Stimulated activated CD8-positive, alpha-beta memory T cell treated with anti-CD3 and anti-CD28 coated beads, Interleukin-15, amount 100 ng/mL, for 4 hours (primary cell): ENCODE data around the gene BLZF1.
"Not testable (repeated sequence)": the region's sequence is repeated elsewhere in the genome, so short reads cannot be mapped to it uniquely, and the experiment has no call there.

Experiments
- DNase-seq, 2 donors: peaks; one replicate each; pipeline ENCODE4 v3.0.0-alpha.2; 2020; ENCODE audit warnings: low read depth in 2 of 2

Gene BLZF1

GRCh38 chr1:169361281-169361680 lies 6.7 kb upstream of the BLZF1 start:
- no peak for DNase-seq

- DNase-seq: no peak
Observed at GRCh38 chr1:169363046-169363730, 4.8 kb upstream of the BLZF1 start.

DNA sequence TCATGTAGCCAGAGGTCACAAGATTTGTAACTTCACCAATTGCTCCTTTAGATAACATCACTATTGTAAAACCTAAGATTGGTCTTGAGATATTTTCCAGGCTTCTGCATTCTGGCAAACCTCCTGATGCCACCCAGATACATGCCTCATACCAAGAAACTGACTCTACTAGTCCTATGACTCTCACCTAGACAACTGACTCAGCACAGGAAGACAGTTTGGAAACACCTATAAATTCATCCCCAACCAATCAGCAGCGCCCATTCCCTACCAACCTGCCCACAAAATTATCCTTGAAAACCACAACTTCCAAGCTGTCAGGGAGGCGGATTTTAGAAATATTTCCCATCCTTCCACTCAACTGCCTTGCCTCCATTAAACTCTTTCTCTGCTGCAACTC lies 3.0 kb upstream of the BLZF1 start:
- DNase-seq: no peak

DNA sequence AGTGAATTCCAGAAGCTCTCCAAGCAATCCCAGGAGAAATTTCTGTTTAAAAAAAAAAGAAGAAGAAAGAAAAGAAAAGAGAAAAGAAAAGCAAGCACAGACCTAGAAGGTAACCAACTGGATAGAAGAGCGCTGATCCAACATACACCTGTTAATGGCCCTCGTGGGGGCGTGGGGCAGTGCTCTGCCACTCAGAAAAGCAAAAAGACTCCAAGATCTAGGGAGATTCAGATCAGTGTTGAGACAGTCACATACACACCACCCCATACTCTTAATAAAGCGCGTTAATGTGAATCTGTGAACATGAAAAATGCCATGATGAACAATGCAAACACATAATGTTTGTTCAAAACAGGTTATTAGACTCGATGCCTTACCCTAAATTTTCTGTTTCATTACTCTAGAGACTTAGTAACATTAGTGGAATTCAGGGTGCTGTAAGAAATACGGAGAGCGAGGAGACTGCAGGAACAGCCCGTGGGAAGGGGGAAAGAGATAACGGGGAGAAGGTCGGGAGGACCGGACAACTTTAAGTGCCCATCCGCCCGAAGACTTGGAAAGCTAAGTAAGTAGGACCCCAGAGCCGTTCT lies 804 bp upstream of the BLZF1 start:
- DNase-seq: no peak

- DNase-seq: peak in 1 of 2 donors; percentile 16
Observed at GRCh38 chr1:169368406-169368769, 393 bp downstream of the BLZF1 start.

GRCh38 chr1:169371404-169371803 lies 3.4 kb downstream of the BLZF1 start:
- no peak for DNase-seq

DNA sequence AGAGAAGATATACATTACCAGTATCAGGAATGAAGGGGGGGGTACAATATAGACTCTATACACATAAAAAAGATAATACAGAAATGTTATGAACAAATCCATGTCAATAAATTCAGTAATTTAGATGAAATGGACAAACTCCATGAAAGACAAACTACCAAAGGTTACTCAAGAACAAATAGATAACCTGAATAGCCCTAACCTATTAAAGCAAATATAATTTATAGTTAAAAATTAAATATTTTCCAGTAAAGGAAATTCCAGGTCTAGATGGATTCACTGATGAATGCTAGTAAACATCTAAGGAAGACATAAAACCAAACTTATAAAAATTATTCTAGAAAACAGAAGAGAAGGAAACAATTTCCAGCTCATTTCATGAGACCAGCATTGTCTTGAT lies 13.2 kb downstream of the BLZF1 start:
- DNase-seq: no peak

DNA sequence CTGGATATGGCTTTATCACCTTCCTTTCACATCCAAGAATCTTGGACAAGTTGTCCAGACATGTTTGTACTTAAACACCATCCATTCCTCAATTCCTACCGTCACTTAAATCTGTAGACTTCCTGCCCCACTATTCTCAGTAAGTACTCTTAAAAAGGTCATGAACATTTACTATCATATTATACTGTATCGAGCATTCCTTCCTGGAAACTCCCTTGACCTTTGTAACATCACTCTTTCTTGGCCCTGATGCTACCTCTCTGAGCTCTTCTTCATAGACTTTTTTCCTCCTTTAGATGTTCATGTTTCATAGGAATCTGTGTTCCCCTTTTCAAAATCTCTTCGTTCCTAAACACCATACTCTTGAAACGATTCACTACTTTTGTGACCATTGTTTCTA lies 15.5 kb downstream of the BLZF1 start:
- no peak for DNase-seq

DNA sequence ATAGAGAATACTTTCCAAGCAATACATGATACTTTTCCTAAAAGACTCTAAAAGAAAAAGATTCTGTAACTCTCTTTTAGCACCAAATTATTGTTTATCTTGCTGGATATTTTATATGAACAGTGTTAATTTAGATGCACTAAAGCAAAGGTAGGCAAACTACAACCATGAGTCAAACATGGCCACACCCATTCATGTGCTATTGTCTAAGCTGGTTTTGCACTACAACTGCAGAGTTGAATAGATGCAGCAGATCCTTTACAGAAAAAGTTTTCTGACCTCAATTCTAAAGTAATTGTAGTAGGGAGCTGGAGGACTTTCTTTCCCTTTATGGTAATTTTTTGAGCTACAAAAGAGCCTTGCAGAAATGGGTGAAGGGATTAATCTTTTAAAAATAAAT lies 19.4 kb downstream of the BLZF1 start:
- no peak for DNase-seq

- DNase-seq: no peak
Observed at GRCh38 chr1:169390303-169390702, 22.3 kb downstream of the BLZF1 start.

DNA sequence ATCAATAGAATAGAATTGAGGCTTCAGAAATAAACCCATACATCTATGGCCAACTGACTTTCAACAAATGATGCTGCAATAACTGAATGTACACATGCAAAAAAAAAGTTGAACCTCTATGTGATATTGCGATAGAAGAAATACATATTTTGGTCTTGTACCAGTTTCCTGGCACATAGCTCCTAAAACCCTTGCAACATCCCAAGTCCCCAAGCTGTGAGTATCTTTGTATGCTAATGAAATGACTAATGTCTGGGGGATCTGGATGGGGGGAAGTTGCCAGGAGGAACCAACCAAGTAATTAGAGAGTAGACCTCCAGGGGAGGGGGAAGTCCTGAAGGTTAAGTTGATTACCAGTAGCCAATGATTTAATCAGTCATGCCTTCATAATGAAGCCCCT lies 24.4 kb downstream of the BLZF1 start:
- DNase-seq: no peak

- no peak for DNase-seq
Observed at GRCh38 chr1:169395955-169396354, 28.0 kb downstream of the BLZF1 start.

DNA sequence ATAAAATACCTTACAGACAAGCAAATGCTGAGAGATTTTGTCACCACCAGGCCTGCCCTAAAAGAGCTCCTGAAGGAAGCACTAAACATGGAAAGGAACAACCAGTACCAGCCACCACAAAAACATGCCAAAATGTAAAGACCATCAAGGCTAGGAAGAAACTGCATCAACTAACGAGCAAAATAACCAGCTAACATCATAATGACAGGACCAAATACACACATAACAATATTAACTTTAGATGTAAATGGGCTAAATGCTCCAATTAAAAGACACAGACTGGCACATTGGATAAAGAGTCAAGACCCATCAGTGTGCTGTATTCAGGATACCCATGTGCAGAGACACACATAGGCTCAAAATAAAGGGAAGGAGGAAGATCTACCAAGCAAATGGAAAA lies 34.6 kb downstream of the BLZF1 start:
- DNase-seq: not testable (repeated sequence)

DNA sequence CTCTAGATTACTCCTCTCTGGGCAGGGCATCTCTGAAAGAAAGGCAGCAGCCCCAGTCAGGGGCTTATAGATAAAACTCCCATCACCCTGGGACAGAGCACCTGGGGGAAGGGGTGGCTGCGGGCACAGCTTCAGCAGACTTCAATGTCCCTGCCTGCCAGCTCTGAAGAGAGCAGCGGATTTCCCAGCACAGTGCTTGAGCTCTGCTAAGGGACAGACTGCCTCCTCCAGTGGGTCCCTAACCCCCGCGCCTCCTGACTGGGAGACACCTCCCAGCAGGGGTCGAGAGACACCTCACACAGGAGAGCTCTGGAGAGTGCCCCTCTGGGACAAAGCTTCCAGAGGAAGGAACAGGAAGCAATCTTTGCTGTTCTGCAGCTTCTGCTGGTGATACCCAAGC lies 40.3 kb downstream of the BLZF1 start:
- DNase-seq: not testable (repeated sequence)

DNA sequence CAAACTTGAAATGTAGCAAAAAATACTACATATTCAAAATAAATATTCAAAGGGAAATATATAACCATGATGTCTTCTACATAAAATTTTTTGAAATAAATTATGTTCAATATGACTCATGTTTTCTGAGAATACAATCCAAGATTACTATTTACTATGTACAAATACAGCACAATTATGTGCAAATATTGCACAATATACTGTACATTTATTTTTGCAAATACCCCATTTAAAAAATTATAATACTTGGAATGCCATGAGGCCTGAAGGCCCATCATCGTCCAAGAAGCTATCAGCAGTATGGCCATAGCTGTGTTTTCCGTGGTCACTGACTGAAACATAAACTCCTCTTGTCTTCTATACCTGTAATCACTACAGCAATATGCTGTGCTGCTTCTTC lies 47.0 kb downstream of the BLZF1 start:
- DNase-seq: no peak

- DNase-seq: no peak
Observed at GRCh38 chr1:169421309-169421708, 53.3 kb downstream of the BLZF1 start.

- no peak for DNase-seq
Observed at GRCh38 chr1:169426174-169426705, 58.2 kb downstream of the BLZF1 start.

- DNase-seq: peak; percentile 16 to 21
Observed at GRCh38 chr1:169427081-169427641, 59.2 kb downstream of the BLZF1 start, which contains the start of gene CCDC181. TSS of gene CCDC181 (minus strand) at chr1:169427474. CDS start at chr1:169424927, 2,547 bp downstream.
